K562 (cell line): Measurements from ENCODE around the gene FAM111B. TPM values are rescaled to one million over a fixed set of nuclear protein-coding genes. Genes with fewer than 3 reads are reported as not detected.

ENCODE experiments used
- ATAC-seq: fragments of 200-7000 bp; cut with Tn5 transposase; 3 replicates; pipeline ENCODE4 v1.9.1; 2020; ENCODE audit warnings: moderate library complexity
- BruUV-seq: library from RNA; stranded (reverse); fragments of 400-500 nt; replicated peaks from 2 replicates; lab custom pipeline; 2021; lab: Mats Ljungman, UMichigan
- CTCF ChIA-PET: fragments of 300-600 bp; formaldehyde crosslinking; extraction: SDS; loops from one replicate; lab custom pipeline; 2021; ENCODE audit warnings: low intra/inter-chr PET ratio; lab: Yijun Ruan, JAX
- POLR2A ChIA-PET: fragments of 300-600, 350-650 bp; sonication (Branson Sonifier 250); formaldehyde crosslinking; extraction: SDS; loops from one replicate; lab custom pipeline; 2021; ENCODE audit warnings: antibody characterized with exemption, inconsistent platforms; lab: Yijun Ruan, JAX
- DNase-seq, 4 experiments: peaks; one replicate each; pipeline versions ENCODE4 v3.0.0 to v3.0.0-alpha.2; 2011 to 2018; ENCODE audit warnings: low spot score in 3 of 4, mixed read lengths in 3 of 4; ENCODE audit errors: extremely low read depth in 1 of 4
- FAIRE-seq: peaks from 2 replicates; lab custom pipeline; 2011; peaks lifted over from hg19 to GRCh38; lab: Jason Lieb, UNC
- H2AFZ ChIP-seq: 2 replicates; pipeline ENCODE4 v1.6.0; 2011; ENCODE audit warnings: low read depth, low read length, control low read depth, inconsistent platforms
- H3K27ac ChIP-seq: fragments of 200-600 bp; 3 replicates; pipeline ENCODE4 v1.8.0; 2011; ENCODE audit warnings: low read depth, mild to moderate bottlenecking, control low read depth, inconsistent platforms, low read length, moderate library complexity, mixed read lengths; ENCODE audit errors: extremely low read depth
- H3K27me3 ChIP-seq, 2 experiments: fragments of 300-600 bp in 1 of 2; 2 replicates in 1 of 2; 3 replicates in 1 of 2; pipeline versions ENCODE4 v1.6.0 to v1.8.0; 2011; ENCODE audit warnings: inconsistent platforms in 2 of 2, low read length in 2 of 2, mild to moderate bottlenecking in 1 of 2, mixed read lengths in 1 of 2, moderate library complexity in 1 of 2; ENCODE audit not compliant: control insufficient read depth in 2 of 2, insufficient read depth in 2 of 2
- H3K36me3 ChIP-seq: fragments of 300-600 bp; 3 replicates; pipeline ENCODE4 v1.8.0; 2011; ENCODE audit warnings: mild to moderate bottlenecking, low read length, inconsistent platforms; ENCODE audit not compliant: control insufficient read depth, insufficient read depth
- H3K4me1 ChIP-seq, 2 experiments: fragments of 200-600 bp in 1 of 2; replicated peaks in 1 of 2; 2 replicates in 1 of 2; 3 replicates in 1 of 2; pipeline versions ENCODE4 v1.5.1 to v1.8.0; 2011; ENCODE audit warnings: inconsistent platforms in 2 of 2, low read length in 2 of 2, mild to moderate bottlenecking in 1 of 2, mixed read lengths in 1 of 2, moderate library complexity in 1 of 2; ENCODE audit not compliant: control insufficient read depth in 2 of 2, insufficient read depth in 2 of 2
- H3K4me2 ChIP-seq: 2 replicates; pipeline ENCODE4 v1.6.1; 2011; ENCODE audit warnings: low read length, control low read depth, inconsistent platforms, mixed read lengths; ENCODE audit not compliant: insufficient read depth
- H3K4me3 ChIP-seq: fragments of 200-600 bp; sonication (generic), shearing (Covaris generic); 2 replicates; pipeline ENCODE4 v1.5.1; 2016; ENCODE audit warnings: control low read depth, inconsistent platforms
- H3K79me2 ChIP-seq: fragments of 200-600 bp; 3 replicates; pipeline ENCODE4 v1.8.0; 2011; ENCODE audit warnings: low read length, inconsistent platforms; ENCODE audit not compliant: control insufficient read depth, insufficient read depth
- H3K9ac ChIP-seq, 2 experiments: 2 replicates each; pipeline versions ENCODE4 v1.6.0 to v1.6.1; 2011; ENCODE audit warnings: low read depth in 2 of 2, low read length in 2 of 2, control low read depth in 1 of 2, inconsistent platforms in 1 of 2, mild to moderate bottlenecking in 1 of 2, mixed read lengths in 1 of 2; ENCODE audit not compliant: insufficient read depth in 1 of 2
- H3K9me1 ChIP-seq: one replicate; pipeline ENCODE4 v1.6.0; 2011; ENCODE audit warnings: inconsistent platforms, mild to moderate bottlenecking, low read length, moderate library complexity; ENCODE audit not compliant: control insufficient read depth, insufficient read depth
- H3K9me3 ChIP-seq: replicated peaks from 2 replicates; pipeline ENCODE4 v1.5.1; 2011; ENCODE audit warnings: low read depth, low read length, inconsistent platforms; ENCODE audit not compliant: control insufficient read depth, insufficient read depth
- H4K20me1 ChIP-seq: replicated peaks from 2 replicates; pipeline ENCODE4 v1.6.1; 2011; ENCODE audit warnings: low read length, inconsistent platforms, mixed read lengths; ENCODE audit not compliant: control insufficient read depth, insufficient read depth
- ATF1 ChIP-seq, 2 experiments: fragments of 450-650 bp in 1 of 2; IDR thresholded peaks; 2 replicates each; pipeline ENCODE4 v1.6.1; 2016; ENCODE audit warnings: missing compliant biosample characterization in 1 of 2, missing genetic modification characterization in 1 of 2
- CBX5 ChIP-seq: IDR thresholded peaks from 2 replicates; pipeline ENCODE4 v1.6.1; 2014; ENCODE audit warnings: low read depth, borderline replicate concordance
- FOXP1 ChIP-seq: sonication (generic); formaldehyde crosslinking; IDR thresholded peaks from 2 replicates; pipeline ENCODE4 v1.8.0; 2022; ENCODE audit warnings: mild to moderate bottlenecking, missing genetic modification reagents
- HCFC1 ChIP-seq: IDR thresholded peaks from 2 replicates; pipeline ENCODE4 v1.6.1; 2012; ENCODE audit warnings: low read depth, low read length, improper control_type of control experiment
- PCBP2 ChIP-seq: fragments of 200-400 bp; formaldehyde crosslinking; IDR thresholded peaks from 2 replicates; pipeline ENCODE4 v1.6.1; 2018; ENCODE audit warnings: low read length, low read depth, mild to moderate bottlenecking, moderate library complexity; ENCODE audit not compliant: poor library complexity, severe bottlenecking
- PTBP1 ChIP-seq: fragments of 200-400 bp; formaldehyde crosslinking; IDR thresholded peaks from 2 replicates; pipeline ENCODE4 v1.6.1; 2017; ENCODE audit warnings: low read depth, low read length
- XRCC4 ChIP-seq: IDR thresholded peaks from one replicate; pipeline ENCODE4 v1.6.1; 2011; ENCODE audit not compliant: insufficient read depth, insufficient read length; ENCODE audit errors: extremely low read depth
- ZNF318 ChIP-seq, 2 experiments: fragments of 450-650 bp; IDR thresholded peaks; 2 replicates each; pipeline ENCODE4 v1.6.1; 2016; ENCODE audit warnings: mild to moderate bottlenecking in 2 of 2, borderline replicate concordance in 1 of 2, low read depth in 1 of 2, moderate library complexity in 1 of 2
- ZNF324 ChIP-seq: fragments of 250-450 bp; sonication (Bioruptor Pico); IDR thresholded peaks from 2 replicates; pipeline ENCODE4 v1.4.0; 2020; ENCODE audit warnings: mild to moderate bottlenecking
- WGBS: fragments of 100-300 bp; shearing (Covaris generic); methylation state at CpG from one replicate; pipeline ENCODE4 v1.1.6; 2016; ENCODE audit warnings: low coverage, mixed read lengths; ENCODE audit not compliant: insufficient coverage; ENCODE audit errors: missing lambda C conversion rate; 5-methylcytosine and 5-hydroxymethylcytosine counted together
- in situ Hi-C: fragments of 300-500 bp; cut with MboI; formaldehyde crosslinking; loops from 4 replicates; pipeline ENCODE4 v1.15.0; 2018; ENCODE audit warnings: inconsistent platforms, mixed read lengths
- intact Hi-C: fragments of 100-400 bp; cut with micrococcal nuclease; formaldehyde crosslinking; loops from 2 replicates; pipeline ENCODE4 v1.14.2; 2022
- polyA plus RNA-seq, 8 experiments: library from polyadenylated mRNA; depleted of rRNA in 4 of 8; stranded (reverse) in 5 of 8; unstranded in 3 of 8; fragments of >200 nt; fragmentation: Nextera tagmentation in 2 of 8; fragmentation: Illumina TruSeq in 1 of 8; extraction: Ambion mirVana in 2 of 8; extraction: Trizol in 1 of 8; gene quantifications; 2 replicates each; pipeline versions ENCODE4 v1.2.1 to v1.2.3, GENCODE V29; 2011 to 2014; ENCODE audit warnings: inconsistent platforms in 1 of 8, missing spikeins in 1 of 8
- total RNA-seq, 7 experiments: library from RNA; depleted of rRNA in 6 of 7; stranded (reverse); fragments of >200 nt in 6 of 7; fragmentation: Illumina TruSeq in 2 of 7; extraction: Trizol in 2 of 7; gene quantifications; 2 replicates each; pipeline versions ENCODE4 v1.2.1 to v1.2.3, GENCODE V29; 2011 to 2021; ENCODE audit warnings: low replicate concordance in 1 of 7
- TF ChIP-seq, protein P1 (sequence below): fragments of 250-450 bp; sonication (Bioruptor Pico); IDR thresholded peaks from 2 replicates; pipeline ENCODE4 v1.8.0; 2022; ENCODE audit warnings: moderate library complexity, mild to moderate bottlenecking, inconsistent platforms
- TF ChIP-seq, protein P2 (sequence below): IDR thresholded peaks from 2 replicates; pipeline ENCODE4 v1.6.1; 2012; ENCODE audit warnings: low read depth, low read length, improper control_type of control experiment, borderline replicate concordance

Gene FAM111B
- total and polyA plus RNA-seq, 9 of the 15 experiments (the other 6 are each of a cell fraction or from before 2014, with no cell fraction given) = 0.01 to 0.33 (median 0.06) TPM; not detected in 5

DNA sequence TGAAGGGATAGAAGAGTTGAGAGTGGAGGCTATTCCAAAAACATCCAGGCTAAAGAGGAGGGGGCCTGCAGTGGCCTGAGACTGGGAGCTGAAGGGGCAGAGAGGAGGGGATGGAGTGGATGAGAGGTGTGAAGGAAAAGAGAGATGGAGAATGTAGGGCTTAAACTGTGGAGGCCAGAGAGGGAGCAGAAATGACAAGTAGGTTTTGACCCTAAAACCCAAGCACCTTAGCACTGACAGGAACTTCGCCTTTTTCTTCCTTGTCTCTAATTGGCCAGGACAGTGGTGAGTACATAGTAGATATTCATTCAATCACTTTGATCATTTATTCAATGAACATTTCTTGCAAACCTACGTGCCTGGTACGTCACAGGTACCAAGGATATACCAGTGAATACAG is 7.3 kb downstream of the FAM111B start:
- in situ Hi-C loops = no loop called here
- TF ChIP-seq ATF1 (CRISPR knock-in tag; IDR thresholded peaks at IDR 0.05) (no peak), ATF1 (tag; IDR thresholded peaks at IDR 0.05) (no peak), HCFC1 (no peak), FOXP1 (CRISPR knock-in tag) (no peak), XRCC4 (no peak), ZNF324 (CRISPR knock-in tag) (no peak), CBX5 (no peak), PTBP1 (no peak), ZNF318 (IDR thresholded peaks at IDR 0.05; ENCODE audit: borderline replicate concordance in 1 of 2, low read depth in 1 of 2) (no peak), PCBP2 (no peak)
- TF ChIP-seq, protein P1, sequence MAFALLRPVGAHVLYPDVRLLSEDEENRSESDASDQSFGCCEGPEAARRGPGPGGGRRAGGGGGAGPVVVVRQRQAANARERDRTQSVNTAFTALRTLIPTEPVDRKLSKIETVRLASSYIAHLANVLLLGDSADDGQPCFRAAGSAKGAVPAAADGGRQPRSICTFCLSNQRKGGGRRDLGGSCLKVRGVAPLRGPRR (CRISPR knock-in tag) = no peak
- TF ChIP-seq, protein P2, sequence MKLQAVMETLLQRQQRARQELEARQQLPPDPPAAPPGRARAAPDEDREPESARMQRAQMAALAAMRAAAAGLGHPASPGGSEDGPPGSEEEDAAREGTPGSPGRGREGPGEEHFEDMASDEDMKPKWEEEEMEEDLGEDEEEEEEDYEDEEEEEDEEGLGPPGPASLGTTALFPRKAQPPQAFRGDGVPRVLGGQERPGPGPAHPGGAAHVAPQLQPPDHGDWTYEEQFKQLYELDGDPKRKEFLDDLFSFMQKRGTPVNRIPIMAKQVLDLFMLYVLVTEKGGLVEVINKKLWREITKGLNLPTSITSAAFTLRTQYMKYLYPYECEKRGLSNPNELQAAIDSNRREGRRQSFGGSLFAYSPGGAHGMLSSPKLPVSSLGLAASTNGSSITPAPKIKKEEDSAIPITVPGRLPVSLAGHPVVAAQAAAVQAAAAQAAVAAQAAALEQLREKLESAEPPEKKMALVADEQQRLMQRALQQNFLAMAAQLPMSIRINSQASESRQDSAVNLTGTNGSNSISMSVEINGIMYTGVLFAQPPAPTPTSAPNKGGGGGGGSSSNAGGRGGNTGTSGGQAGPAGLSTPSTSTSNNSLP = no peak
- POLR2A ChIA-PET = no interaction called here
- CTCF ChIA-PET = no interaction called here
- DNase-seq = no peak
- Histone ChIP-seq H4K20me1 (no peaks in the 10 kb centered on the region), H3K9ac (no peak overlapping the region), H3K9me1 (no peaks in the 10 kb centered on the region), H3K36me3 (no peaks in the 10 kb centered on the region), H3K4me3 (no peak overlapping the region), H3K4me1 (no peaks in the 10 kb centered on the region), H3K4me2 (no peak overlapping the region), H3K27me3 (no peaks in the 10 kb centered on the region), H3K79me2 (no peaks in the 10 kb centered on the region), H2AFZ (no peak overlapping the region), H3K9me3 (no peaks in the 10 kb centered on the region), H3K27ac (no peak overlapping the region)
- BruUV-seq = no TSS peak
- no peak for ATAC-seq
- no peak for FAIRE-seq
- intact Hi-C loops = no loop called here
- WGBS = 3% methylated on average over 3 of the region's 3 CpGs
